ENCODE measurements around the gene PPA1.
"Not testable (repeated sequence)": the region's sequence is repeated elsewhere in the genome, so short reads cannot be mapped to it uniquely, and the experiment has no call there.

PPA1 gene

GRCh38 chr10:70175516-70175915 is 57.7 kb downstream of the PPA1 start:
- in situ Hi-C loops (cut with MboI; ENCODE audit: low sequenced_read_pairs) = no loop called here

GRCh38 chr10:70174058-70174741 is 59.0 kb downstream of the PPA1 start:
- in situ Hi-C loops (cut with MboI; ENCODE audit: low sequenced_read_pairs) = no loop called here

- in situ Hi-C loops (cut with MboI; ENCODE audit: low sequenced_read_pairs) = no loop called here
Observed at GRCh38 chr10:70169649-70170364, 63.4 kb downstream of the PPA1 start.

GRCh38 chr10:70169011-70169410 is 64.2 kb downstream of the PPA1 start:
- in situ Hi-C loops (cut with MboI; ENCODE audit: low sequenced_read_pairs) = no loop called here

- in situ Hi-C loops (cut with MboI; ENCODE audit: low sequenced_read_pairs) = no loop called here
Observed at GRCh38 chr10:70167246-70167645, 66.0 kb downstream of the PPA1 start.

- in situ Hi-C loops (cut with MboI; ENCODE audit: low sequenced_read_pairs) = no loop called here
Observed at GRCh38 chr10:70166394-70166793, 66.8 kb downstream of the PPA1 start.

- in situ Hi-C loops (cut with MboI; ENCODE audit: low sequenced_read_pairs) = no loop called here
Observed at GRCh38 chr10:70164163-70164562, 69.1 kb downstream of the PPA1 start.

GRCh38 chr10:70163448-70163847 is 69.8 kb downstream of the PPA1 start:
- in situ Hi-C loops (cut with MboI; ENCODE audit: low sequenced_read_pairs) = no loop called here

GRCh38 chr10:70162892-70163201 is 70.4 kb downstream of the PPA1 start:
- in situ Hi-C loops (cut with MboI; ENCODE audit: low sequenced_read_pairs) = no loop called here

GRCh38 chr10:70162151-70162891 is 70.9 kb downstream of the PPA1 start:
- in situ Hi-C loops (cut with MboI; ENCODE audit: low sequenced_read_pairs) = no loop called here

- in situ Hi-C loops (cut with MboI; ENCODE audit: low sequenced_read_pairs) = no loop called here
Observed at GRCh38 chr10:70160798-70161197, 72.4 kb downstream of the PPA1 start.

GRCh38 chr10:70159366-70159765 is 73.9 kb downstream of the PPA1 start:
- in situ Hi-C loops (cut with MboI; ENCODE audit: low sequenced_read_pairs) = not testable (repeated sequence)

- in situ Hi-C loops (cut with MboI; ENCODE audit: low sequenced_read_pairs) = no loop called here
Observed at GRCh38 chr10:70158113-70158512, 75.1 kb downstream of the PPA1 start.

- in situ Hi-C loops (cut with MboI; ENCODE audit: low sequenced_read_pairs) = no loop called here
Observed at GRCh38 chr10:70155255-70155838, 77.9 kb downstream of the PPA1 start.

Data from HL-60/S4 treated with phorbol 12-myristate 13-acetate at 8.2 ng/mL for 4 days and 3 days (cell line).